Body of pancreas (tissue), 4 donors: Measurements from ENCODE around the gene RPL22. TPM values are rescaled to one million over a fixed set of nuclear protein-coding genes. Genes with fewer than 3 reads are reported as not detected.

Experiments
- ATAC-seq: fragments of 150-250 bp; one replicate; pipeline ENCODE4 v1.9.1; 2016
- DNase-seq, 4 donors: peaks; one replicate each; pipeline ENCODE4 v3.0.0-alpha.2; 2019
- H3K27ac ChIP-seq, 4 donors: fragments of 200-600 bp; sonication (generic); 1 replicate in 3 of 4; 2 replicates in 1 of 4; pipeline versions ENCODE4 v1.5.1 to v1.6.1; 2016 to 2019; ENCODE audit warnings: mild to moderate bottlenecking in 1 of 4, mixed read lengths in 1 of 4, moderate library complexity in 1 of 4
- H3K27me3 ChIP-seq, 2 donors: fragments of 200-600 bp; sonication (generic); one replicate each; pipeline ENCODE4 v1.6.0; 2016; ENCODE audit warnings: mild to moderate bottlenecking in 1 of 2
- H3K36me3 ChIP-seq, 2 donors: fragments of 200-600 bp; sonication (generic); replicated peaks in 1 of 2; 2 replicates each; pipeline ENCODE4 v1.5.1; 2016; ENCODE audit warnings: low read depth in 2 of 2; ENCODE audit not compliant: insufficient read depth in 1 of 2
- H3K4me1 ChIP-seq: fragments of 200-600 bp; sonication (generic); one replicate; pipeline ENCODE4 v1.6.0; 2016
- H3K4me3 ChIP-seq, 2 donors: fragments of 200-600 bp; sonication (generic); 1 replicate in 1 of 2; 2 replicates in 1 of 2; pipeline ENCODE4 v1.5.1; 2016 to 2019
- H3K9me3 ChIP-seq, 3 donors: fragments of 200-600 bp; sonication (generic); 1 replicate in 2 of 3; 2 replicates in 1 of 3; pipeline ENCODE4 v1.5.1; 2016
- POLR2A ChIP-seq, 3 donors: fragments of 450-650 bp; IDR thresholded peaks; one replicate each; pipeline ENCODE4 v1.6.1; 2016; ENCODE audit warnings: antibody characterized with exemption in 3 of 3, mild to moderate bottlenecking in 2 of 3
- WGBS, 2 donors: methylation state at CpG; one replicate each; pipeline ENCODE4 v1.1.5; 2017; 5-methylcytosine and 5-hydroxymethylcytosine counted together
- intact Hi-C: fragments of 100-400 bp; cut with DNase I; formaldehyde crosslinking; loops from one replicate; pipeline ENCODE4 v1.15.1; 2023
- total RNA-seq, 2 donors: library from RNA; depleted of rRNA; stranded (reverse); fragments of >200 nt; gene quantifications; one replicate each; pipeline ENCODE4 v1.1.0, GENCODE V29; 2016
- TF ChIP-seq, protein P1 (sequence below), 7 experiments: fragments of 450-650 bp in 4 of 7; fragments of 200-600 bp in 3 of 7; sonication (generic) in 3 of 7; IDR thresholded peaks; one replicate each; pipeline ENCODE4 v1.5.1; 2016 to 2019; ENCODE audit warnings: antibody characterized with exemption in 7 of 7

Gene RPL22
- total RNA-seq, result 100 to 1,000 TPM; 112 to 148 TPM

GRCh38 chr1:6199298-6200187 is at the start of gene RPL22:
Gene RPL22, minus strand, starts transcription at chr1:6199595. Its CDS starts 22 bp downstream, at chr1:6199573.
- Histone ChIP-seq H3K27me3 (no peaks in the 10 kb centered on the region), H3K36me3 (peaks cover 0 to 12% of the 10 kb centered on the region in 2 donors), H3K4me3 (peak within 1 kb of the TSS; percentile 99 to 100), H3K27ac (peak within 1 kb of the TSS; percentile 59 to 86 (median 82)), H3K9me3 (no peaks in the 10 kb centered on the region), H3K4me1 (peaks cover 35% of the 10 kb centered on the region)
- DNase-seq, result peak; percentile 98 to 99 (median 98)
- peak; percentile 98 for ATAC-seq
- 1 to 3% methylated on average over 28 to 44 of the region's 53 CpGs for WGBS, 2 donors
- TF ChIP-seq POLR2A (IDR thresholded peaks at IDR 0.05), result peak; percentile 69 to 86 (median 81)
- TF ChIP-seq, protein P1, sequence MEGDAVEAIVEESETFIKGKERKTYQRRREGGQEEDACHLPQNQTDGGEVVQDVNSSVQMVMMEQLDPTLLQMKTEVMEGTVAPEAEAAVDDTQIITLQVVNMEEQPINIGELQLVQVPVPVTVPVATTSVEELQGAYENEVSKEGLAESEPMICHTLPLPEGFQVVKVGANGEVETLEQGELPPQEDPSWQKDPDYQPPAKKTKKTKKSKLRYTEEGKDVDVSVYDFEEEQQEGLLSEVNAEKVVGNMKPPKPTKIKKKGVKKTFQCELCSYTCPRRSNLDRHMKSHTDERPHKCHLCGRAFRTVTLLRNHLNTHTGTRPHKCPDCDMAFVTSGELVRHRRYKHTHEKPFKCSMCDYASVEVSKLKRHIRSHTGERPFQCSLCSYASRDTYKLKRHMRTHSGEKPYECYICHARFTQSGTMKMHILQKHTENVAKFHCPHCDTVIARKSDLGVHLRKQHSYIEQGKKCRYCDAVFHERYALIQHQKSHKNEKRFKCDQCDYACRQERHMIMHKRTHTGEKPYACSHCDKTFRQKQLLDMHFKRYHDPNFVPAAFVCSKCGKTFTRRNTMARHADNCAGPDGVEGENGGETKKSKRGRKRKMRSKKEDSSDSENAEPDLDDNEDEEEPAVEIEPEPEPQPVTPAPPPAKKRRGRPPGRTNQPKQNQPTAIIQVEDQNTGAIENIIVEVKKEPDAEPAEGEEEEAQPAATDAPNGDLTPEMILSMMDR (IDR thresholded peaks at IDR 0.05), result peak in 1 of 7 experiments; percentile 28
- intact Hi-C loops, result no loop called here

- WGBS, 2 donors, result 60 to 70% methylated on average over 11 to 14 of the region's 14 CpGs
- Histone ChIP-seq H3K4me3 (no peak overlapping the region), H3K27me3 (peaks cover 0 to 27% of the 10 kb centered on the region in 2 donors), H3K27ac (no peak overlapping the region), H3K9me3 (no peaks in the 10 kb centered on the region), H3K4me1 (peaks cover 26% of the 10 kb centered on the region), H3K36me3 (no peaks in the 10 kb centered on the region)
- DNase-seq (no peak), ATAC-seq (no peak)
- TF ChIP-seq POLR2A (IDR thresholded peaks at IDR 0.05), result no peak
- TF ChIP-seq, protein P1 (IDR thresholded peaks at IDR 0.05), result no peak
- intact Hi-C loops, result loop anchor here (5.0 to 10.0 kb wide), 2 partner anchors 154 to 193 kb away; no protein-coding TSS in a partner anchor
These were observed 48.9 kb upstream of the RPL22 start for GRCh38 chr1:6248161-6248776.

- no peak for ATAC-seq
- Histone ChIP-seq H3K4me3 (no peak overlapping the region), H3K9me3 (no peaks in the 10 kb centered on the region), H3K27ac (no peak overlapping the region), H3K27me3 (peaks cover 0 to 32% of the 10 kb centered on the region in 2 donors), H3K4me1 (peaks cover 26% of the 10 kb centered on the region), H3K36me3 (no peaks in the 10 kb centered on the region)
- DNase-seq, result no peak
- intact Hi-C loops, result loop anchor here (5.0 to 10.0 kb wide), 2 partner anchors 155 to 193 kb away; no protein-coding TSS in a partner anchor
- 56 to 65% methylated on average over 5 of the region's 5 CpGs for WGBS, 2 donors
- TF ChIP-seq, protein P1 (IDR thresholded peaks at IDR 0.05), result no peak
- TF ChIP-seq POLR2A (IDR thresholded peaks at IDR 0.05), result no peak
These were observed 48.3 kb upstream of the RPL22 start for GRCh38 chr1:6247651-6248050.

DNA sequence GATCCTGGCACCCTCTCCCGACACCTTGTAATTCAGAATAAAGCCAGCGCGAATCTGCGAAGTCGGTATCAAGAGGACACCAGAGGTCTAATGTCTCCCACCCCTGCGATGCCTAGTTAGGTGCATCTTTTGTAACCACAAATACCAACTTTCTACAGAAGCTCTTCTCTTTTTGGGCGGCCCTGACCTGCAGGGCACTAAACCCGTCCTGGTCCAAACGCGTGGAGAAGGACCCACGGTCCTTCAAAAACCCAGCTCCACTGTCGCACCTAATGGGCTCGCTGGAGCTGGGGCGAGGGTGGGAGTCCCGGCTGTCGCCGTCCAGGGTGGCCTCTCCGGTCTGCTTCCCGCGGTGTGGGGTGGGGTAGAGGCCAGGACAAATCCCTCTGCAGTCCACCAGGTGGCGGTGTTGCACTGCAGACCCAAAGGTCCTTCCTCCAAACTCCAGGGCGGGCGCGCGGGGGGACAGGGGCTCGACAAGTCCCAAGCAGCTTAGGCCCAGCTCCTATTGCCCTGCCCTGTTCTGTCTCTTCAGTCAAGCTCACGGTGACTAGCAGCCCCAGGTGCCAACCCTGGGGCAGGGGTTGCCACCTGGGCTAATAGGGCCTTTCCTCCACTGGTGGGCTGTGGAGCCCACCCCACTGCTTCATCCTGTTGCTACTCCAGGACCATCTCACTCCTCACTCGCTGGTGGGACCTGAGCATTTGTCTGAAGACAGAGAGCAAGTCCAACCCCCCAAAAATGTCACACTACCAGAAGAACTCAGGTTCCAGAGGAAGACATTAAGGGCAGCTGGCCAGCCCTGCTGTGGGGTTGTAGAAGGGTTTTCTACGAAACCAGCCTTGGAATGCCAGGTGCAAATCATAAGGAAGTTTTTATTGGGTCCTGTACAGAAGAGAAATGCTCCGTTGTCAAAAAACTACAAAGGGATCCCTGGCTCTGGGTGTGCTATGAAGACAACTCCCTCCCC is 47.4 kb upstream of the RPL22 start:
- WGBS, 2 donors, result 4 to 10% methylated on average over 13 to 30 of the region's 30 CpGs
- H3K4me1 ChIP-seq, result peaks cover 33% of the 10 kb centered on the region
- DNase-seq (peak; percentile 73 to 81 (median 80)), ATAC-seq (peak; percentile 62)
- peaks cover 4 to 37% of the 10 kb centered on the region in 2 donors for H3K27me3 ChIP-seq
- H3K4me3 ChIP-seq, result no peak overlapping the region
- TF ChIP-seq, protein P1 (IDR thresholded peaks at IDR 0.05), result peak; percentile 87 to 96 (median 90)
- no peak for TF ChIP-seq POLR2A (IDR thresholded peaks at IDR 0.05)
- intact Hi-C loops, result loop anchor here (5.0 to 10.0 kb wide), 2 partner anchors 156 to 192 kb away; no protein-coding TSS in a partner anchor
- H3K36me3 ChIP-seq, result no peaks in the 10 kb centered on the region
- no peak overlapping the region for H3K27ac ChIP-seq
- H3K9me3 ChIP-seq, result no peaks in the 10 kb centered on the region
